HL-60 (cell line): ENCODE data around the gene SPSB3.
A peak's percentile ranks its signal among the peaks of the same experiment; 100 is the strongest.

ENCODE experiments used
- DNase-seq, 2 experiments: peaks; one replicate each; pipeline ENCODE4 v3.0.0-alpha.2; 2010 to 2020; ENCODE audit warnings: low read depth in 1 of 2, low spot score in 1 of 2
- H3K27ac ChIP-seq: fragments of 250-450 bp; sonication (Bioruptor Pico); replicated peaks from 2 replicates; pipeline ENCODE4 v1.5.1; 2020; ENCODE audit warnings: mild to moderate bottlenecking, moderate library complexity
- H3K27me3 ChIP-seq: fragments of 250-450 bp; sonication (Bioruptor Pico); 2 replicates; pipeline ENCODE4 v1.5.1; 2021; ENCODE audit warnings: mild to moderate bottlenecking, moderate library complexity; ENCODE audit not compliant: insufficient read depth, poor library complexity, severe bottlenecking
- H3K4me3 ChIP-seq: replicated peaks from 2 replicates; pipeline ENCODE4 v1.5.1; 2011; ENCODE audit warnings: mild to moderate bottlenecking, control low read depth, low read length; ENCODE audit not compliant: insufficient read depth
- CTCF ChIP-seq: IDR thresholded peaks from one replicate; pipeline ENCODE4 v1.5.1; 2011; ENCODE audit warnings: low read length, control low read depth, inconsistent platforms; ENCODE audit not compliant: insufficient read depth
- GABPA ChIP-seq: IDR thresholded peaks from 2 replicates; pipeline ENCODE4 v1.6.1; 2012; ENCODE audit warnings: low read depth
- POLR2AphosphoS5 ChIP-seq: IDR thresholded peaks from 2 replicates; pipeline ENCODE4 v1.6.1; 2012; ENCODE audit warnings: low read depth
- SPI1 ChIP-seq: IDR thresholded peaks from 2 replicates; pipeline ENCODE4 v1.6.1; 2012; ENCODE audit warnings: low read depth, mild to moderate bottlenecking, borderline replicate concordance
- TF ChIP-seq, protein P1 (sequence below): IDR thresholded peaks from 2 replicates; pipeline ENCODE4 v1.6.1; 2012; ENCODE audit warnings: low read depth; ENCODE audit not compliant: insufficient replicate concordance

Gene SPSB3

DNA sequence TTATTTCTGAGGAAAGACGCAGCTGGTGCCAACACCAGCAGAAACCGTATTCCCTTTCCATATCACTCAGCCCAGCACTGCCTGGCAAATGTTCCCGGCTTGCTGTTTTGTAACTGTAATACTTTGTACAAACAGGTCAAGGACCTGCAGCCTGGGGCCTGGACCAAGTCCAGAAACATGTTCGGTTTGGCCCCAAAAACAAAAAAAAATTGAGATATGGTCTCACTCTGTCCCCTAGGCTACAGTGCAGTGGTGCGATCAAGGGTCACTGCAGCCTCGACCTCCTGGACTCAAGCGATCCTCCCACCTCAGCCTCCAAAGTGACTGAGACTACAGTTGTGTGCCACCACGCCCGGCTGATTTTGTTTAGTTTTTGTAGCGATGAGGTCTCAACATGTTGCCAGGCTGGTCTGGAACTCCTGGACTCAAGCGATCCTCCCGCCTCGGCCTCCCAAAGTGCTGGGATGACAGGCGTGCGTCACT lies 43.1 kb upstream of the SPSB3 start:
- TF ChIP-seq CTCF: no peak
- TF ChIP-seq POLR2AphosphoS5: no peak
- TF ChIP-seq, protein P1, sequence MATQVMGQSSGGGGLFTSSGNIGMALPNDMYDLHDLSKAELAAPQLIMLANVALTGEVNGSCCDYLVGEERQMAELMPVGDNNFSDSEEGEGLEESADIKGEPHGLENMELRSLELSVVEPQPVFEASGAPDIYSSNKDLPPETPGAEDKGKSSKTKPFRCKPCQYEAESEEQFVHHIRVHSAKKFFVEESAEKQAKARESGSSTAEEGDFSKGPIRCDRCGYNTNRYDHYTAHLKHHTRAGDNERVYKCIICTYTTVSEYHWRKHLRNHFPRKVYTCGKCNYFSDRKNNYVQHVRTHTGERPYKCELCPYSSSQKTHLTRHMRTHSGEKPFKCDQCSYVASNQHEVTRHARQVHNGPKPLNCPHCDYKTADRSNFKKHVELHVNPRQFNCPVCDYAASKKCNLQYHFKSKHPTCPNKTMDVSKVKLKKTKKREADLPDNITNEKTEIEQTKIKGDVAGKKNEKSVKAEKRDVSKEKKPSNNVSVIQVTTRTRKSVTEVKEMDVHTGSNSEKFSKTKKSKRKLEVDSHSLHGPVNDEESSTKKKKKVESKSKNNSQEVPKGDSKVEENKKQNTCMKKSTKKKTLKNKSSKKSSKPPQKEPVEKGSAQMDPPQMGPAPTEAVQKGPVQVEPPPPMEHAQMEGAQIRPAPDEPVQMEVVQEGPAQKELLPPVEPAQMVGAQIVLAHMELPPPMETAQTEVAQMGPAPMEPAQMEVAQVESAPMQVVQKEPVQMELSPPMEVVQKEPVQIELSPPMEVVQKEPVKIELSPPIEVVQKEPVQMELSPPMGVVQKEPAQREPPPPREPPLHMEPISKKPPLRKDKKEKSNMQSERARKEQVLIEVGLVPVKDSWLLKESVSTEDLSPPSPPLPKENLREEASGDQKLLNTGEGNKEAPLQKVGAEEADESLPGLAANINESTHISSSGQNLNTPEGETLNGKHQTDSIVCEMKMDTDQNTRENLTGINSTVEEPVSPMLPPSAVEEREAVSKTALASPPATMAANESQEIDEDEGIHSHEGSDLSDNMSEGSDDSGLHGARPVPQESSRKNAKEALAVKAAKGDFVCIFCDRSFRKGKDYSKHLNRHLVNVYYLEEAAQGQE: no peak
- TF ChIP-seq GABPA: no peak
- TF ChIP-seq SPI1: no peak
- Histone ChIP-seq H3K27me3 (no peaks in the 10 kb centered on the region), H3K27ac (no peak overlapping the region), H3K4me3 (peak overlapping the region; percentile 54)
- no peak for DNase-seq

GRCh38 chr16:1823821-1824220 lies 41.5 kb upstream of the SPSB3 start:
- H3K27me3 ChIP-seq: no peaks in the 10 kb centered on the region
- DNase-seq: peak; percentile 64 to 83
- peak; percentile 50 for TF ChIP-seq CTCF
- TF ChIP-seq, protein P1: no peak
- TF ChIP-seq GABPA: no peak
- TF ChIP-seq POLR2AphosphoS5: no peak
- TF ChIP-seq SPI1: no peak
- H3K4me3 ChIP-seq: no peak overlapping the region
- H3K27ac ChIP-seq: no peak overlapping the region

GRCh38 chr16:1822801-1823200 lies 40.4 kb upstream of the SPSB3 start:
- Histone ChIP-seq H3K27me3 (no peaks in the 10 kb centered on the region), H3K27ac (no peak overlapping the region), H3K4me3 (no peak overlapping the region)
- no peak for TF ChIP-seq GABPA
- TF ChIP-seq CTCF: no peak
- no peak for TF ChIP-seq SPI1
- no peak for TF ChIP-seq POLR2AphosphoS5
- TF ChIP-seq, protein P1: no peak
- DNase-seq: no peak
